Keratinocyte (primary cell): ENCODE data around the gene FANCC. TPM values are rescaled to one million over a fixed set of nuclear protein-coding genes. Genes with fewer than 3 reads are reported as not detected.
"Not testable (repeated sequence)": the region's sequence is repeated elsewhere in the genome, so short reads cannot be mapped to it uniquely, and the experiment has no call there.

Source experiments
- DNase-seq: peaks from one replicate; pipeline ENCODE4 v3.0.0-alpha.2; 2011; ENCODE audit warnings: low read depth, missing footprints, low spot score
- FAIRE-seq: peaks from 2 replicates; lab custom pipeline; 2011; peaks lifted over from hg19 to GRCh38; lab: Jason Lieb, UNC
- H2AFZ ChIP-seq: 2 replicates; pipeline ENCODE4 v1.6.0; 2012; ENCODE audit warnings: low read length, control low read depth, inconsistent platforms; ENCODE audit not compliant: control insufficient read depth
- H3K27ac ChIP-seq: 2 replicates; pipeline ENCODE4 v1.5.1; 2011; ENCODE audit warnings: low read length; ENCODE audit not compliant: control insufficient read depth, insufficient read depth
- H3K27me3 ChIP-seq: 3 replicates; pipeline ENCODE4 v1.6.0; 2011; ENCODE audit warnings: low read length; ENCODE audit not compliant: control insufficient read depth, insufficient read depth; ENCODE audit errors: extremely low read depth
- H3K36me3 ChIP-seq, 2 experiments: 2 replicates in 1 of 2; 3 replicates in 1 of 2; pipeline ENCODE4 v1.5.1; 2011; ENCODE audit warnings: low read length in 2 of 2, mild to moderate bottlenecking in 1 of 2; ENCODE audit not compliant: control insufficient read depth in 2 of 2, insufficient read depth in 2 of 2; ENCODE audit errors: extremely low read depth in 1 of 2
- H3K4me1 ChIP-seq: 3 replicates; pipeline ENCODE4 v1.5.1; 2011; ENCODE audit warnings: low read length; ENCODE audit not compliant: control insufficient read depth, insufficient read depth; ENCODE audit errors: extremely low read depth
- H3K4me2 ChIP-seq: 3 replicates; pipeline ENCODE4 v1.6.0; 2011; ENCODE audit warnings: low read depth, low read length; ENCODE audit not compliant: control insufficient read depth, insufficient read depth; ENCODE audit errors: extremely low read depth
- H3K4me3 ChIP-seq, 3 experiments: fragments of 200-600 bp in 1 of 3; sonication (generic) in 1 of 3; 2 replicates in 2 of 3; 3 replicates in 1 of 3; pipeline ENCODE4 v1.5.1; 2011 to 2016; ENCODE audit warnings: low read length in 3 of 3, mild to moderate bottlenecking in 3 of 3, control low read depth in 2 of 3, inconsistent platforms in 1 of 3, low read depth in 1 of 3, mixed read lengths in 1 of 3, mixed run types in 1 of 3, moderate library complexity in 1 of 3; ENCODE audit not compliant: control insufficient read depth in 2 of 3, insufficient read depth in 2 of 3; ENCODE audit errors: extremely low read depth in 1 of 3
- H3K79me2 ChIP-seq: 2 replicates; pipeline ENCODE4 v1.6.0; 2012; ENCODE audit warnings: low read length; ENCODE audit not compliant: control insufficient read depth, insufficient read depth
- H3K9ac ChIP-seq: 3 replicates; pipeline ENCODE4 v1.6.0; 2011; ENCODE audit warnings: low read length; ENCODE audit not compliant: control insufficient read depth, insufficient read depth; ENCODE audit errors: extremely low read depth
- H3K9me1 ChIP-seq: 3 replicates; pipeline ENCODE4 v1.6.0; 2011; ENCODE audit warnings: low read length; ENCODE audit not compliant: control insufficient read depth, insufficient read depth; ENCODE audit errors: extremely low read depth
- H3K9me3 ChIP-seq: 2 replicates; pipeline ENCODE4 v1.5.1; 2012; ENCODE audit warnings: low read depth, low read length; ENCODE audit not compliant: control insufficient read depth
- H4K20me1 ChIP-seq: 3 replicates; pipeline ENCODE4 v1.6.0; 2011; ENCODE audit warnings: low read length; ENCODE audit not compliant: control insufficient read depth, insufficient read depth; ENCODE audit errors: extremely low read depth
- EZH2 ChIP-seq: IDR thresholded peaks from one replicate; pipeline ENCODE4 v1.6.1; 2012; ENCODE audit warnings: inconsistent platforms, mild to moderate bottlenecking, low read length, moderate library complexity
- dilution Hi-C: fragments of 300-500 bp; cut with MboI; formaldehyde crosslinking; loops from one replicate; pipeline ENCODE4 v1.7.0; 2020; ENCODE audit warnings: low sequenced_read_pairs; ENCODE audit not compliant: extremely low pct_ligation_motif_present
- polyA plus RNA-seq, 5 experiments: library from polyadenylated mRNA; depleted of rRNA in 3 of 5; stranded (reverse) in 3 of 5; stranded (forward) in 1 of 5; unstranded in 1 of 5; fragments of >200 nt; gene quantifications; 1 replicate in 1 of 5; 2 replicates in 3 of 5; 3 replicates in 1 of 5; pipeline versions ENCODE4 v1.2.1 to v1.2.3, GENCODE V29; 2011 to 2012; ENCODE audit warnings: missing spikeins in 2 of 5, low read depth in 1 of 5, low replicate concordance in 1 of 5
- TF ChIP-seq, protein P1 (sequence below), 3 experiments: IDR thresholded peaks in 1 of 3; conservative IDR thresholded peaks in 1 of 3; optimal IDR thresholded peaks in 1 of 3; 2 replicates in 2 of 3; 3 replicates in 1 of 3; pipeline versions ENCODE3 to v1.5.1; 2011; ENCODE audit warnings: low read length in 3 of 3, mild to moderate bottlenecking in 3 of 3, moderate library complexity in 2 of 3, control low read depth in 1 of 3, inconsistent platforms in 1 of 3; ENCODE audit not compliant: insufficient read depth in 2 of 3; ENCODE audit errors: extremely low read depth in 1 of 3

The FANCC gene
- polyA plus RNA-seq, 1 donor (not counting 4 experiments of a cell fraction or from before 2014, with no cell fraction given), result 8.3 TPM

DNA sequence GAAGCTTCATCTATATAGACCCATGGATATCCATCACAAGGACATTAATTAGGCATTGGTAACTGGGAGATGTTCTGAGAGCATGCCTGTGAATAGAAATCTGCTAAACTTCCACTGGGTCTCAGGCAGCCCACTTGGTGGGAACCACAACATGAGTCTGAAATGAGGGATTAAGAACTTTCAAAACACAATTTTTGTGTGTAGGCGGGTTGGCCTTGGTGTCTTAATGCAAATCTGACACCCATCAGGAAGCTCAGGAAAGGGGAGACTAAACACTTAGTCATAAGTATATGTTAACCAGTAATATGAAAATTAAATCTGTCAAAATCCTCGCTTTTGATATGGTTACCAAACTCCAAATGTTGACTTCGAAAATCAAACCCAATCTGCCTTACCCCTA lies 113.2 kb downstream of the FANCC start:
- no peaks in the 10 kb centered on the region for H3K79me2 ChIP-seq
- H3K27ac ChIP-seq, result no peak overlapping the region
- no peak for FAIRE-seq
- peaks cover 5% of the 10 kb centered on the region for H3K4me1 ChIP-seq
- dilution Hi-C loops, result no loop called here
- H3K9me1 ChIP-seq, result no peaks in the 10 kb centered on the region
- H3K4me2 ChIP-seq, result no peak overlapping the region
- H3K36me3 ChIP-seq, result no peaks in the 10 kb centered on the region
- DNase-seq, result no peak
- H4K20me1 ChIP-seq, result no peaks in the 10 kb centered on the region
- H3K4me3 ChIP-seq, result no peak overlapping the region
- TF ChIP-seq, protein P1, sequence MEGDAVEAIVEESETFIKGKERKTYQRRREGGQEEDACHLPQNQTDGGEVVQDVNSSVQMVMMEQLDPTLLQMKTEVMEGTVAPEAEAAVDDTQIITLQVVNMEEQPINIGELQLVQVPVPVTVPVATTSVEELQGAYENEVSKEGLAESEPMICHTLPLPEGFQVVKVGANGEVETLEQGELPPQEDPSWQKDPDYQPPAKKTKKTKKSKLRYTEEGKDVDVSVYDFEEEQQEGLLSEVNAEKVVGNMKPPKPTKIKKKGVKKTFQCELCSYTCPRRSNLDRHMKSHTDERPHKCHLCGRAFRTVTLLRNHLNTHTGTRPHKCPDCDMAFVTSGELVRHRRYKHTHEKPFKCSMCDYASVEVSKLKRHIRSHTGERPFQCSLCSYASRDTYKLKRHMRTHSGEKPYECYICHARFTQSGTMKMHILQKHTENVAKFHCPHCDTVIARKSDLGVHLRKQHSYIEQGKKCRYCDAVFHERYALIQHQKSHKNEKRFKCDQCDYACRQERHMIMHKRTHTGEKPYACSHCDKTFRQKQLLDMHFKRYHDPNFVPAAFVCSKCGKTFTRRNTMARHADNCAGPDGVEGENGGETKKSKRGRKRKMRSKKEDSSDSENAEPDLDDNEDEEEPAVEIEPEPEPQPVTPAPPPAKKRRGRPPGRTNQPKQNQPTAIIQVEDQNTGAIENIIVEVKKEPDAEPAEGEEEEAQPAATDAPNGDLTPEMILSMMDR (optimal IDR thresholded peaks at IDR 0.05 in 1 of 3, IDR thresholded peaks at IDR 0.05 in 1 of 3, conservative IDR thresholded peaks at IDR 0.05 in 1 of 3; ENCODE audit: extremely low read depth in 1 of 3, insufficient read depth in 2 of 3, low read length in 3 of 3), result no peak
- TF ChIP-seq EZH2, result no peak
- no peaks in the 10 kb centered on the region for H3K27me3 ChIP-seq
- H3K9ac ChIP-seq, result no peak overlapping the region
- no peak overlapping the region for H2AFZ ChIP-seq
- no peaks in the 10 kb centered on the region for H3K9me3 ChIP-seq

DNA sequence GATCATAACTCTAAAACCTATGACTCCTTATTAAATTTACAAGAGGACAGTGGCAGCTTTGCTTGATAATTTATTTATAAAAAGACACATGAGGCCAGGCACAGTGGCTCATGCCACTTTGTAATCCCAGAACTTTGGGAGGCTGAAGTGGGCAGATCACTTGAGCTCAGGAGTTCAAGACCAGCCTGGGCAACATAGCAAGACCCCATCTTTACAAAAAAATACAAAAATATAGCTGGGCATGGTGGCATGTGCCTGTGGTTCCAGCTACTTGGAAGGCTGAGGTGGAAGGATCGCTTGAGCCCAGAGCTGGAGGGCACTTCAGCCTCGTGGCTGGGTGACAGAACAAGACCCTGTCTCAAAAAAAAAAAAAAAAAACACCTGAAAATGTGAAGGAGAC lies 114.5 kb downstream of the FANCC start:
- dilution Hi-C loops, DNase-seq: not testable (repeated sequence)

DNA sequence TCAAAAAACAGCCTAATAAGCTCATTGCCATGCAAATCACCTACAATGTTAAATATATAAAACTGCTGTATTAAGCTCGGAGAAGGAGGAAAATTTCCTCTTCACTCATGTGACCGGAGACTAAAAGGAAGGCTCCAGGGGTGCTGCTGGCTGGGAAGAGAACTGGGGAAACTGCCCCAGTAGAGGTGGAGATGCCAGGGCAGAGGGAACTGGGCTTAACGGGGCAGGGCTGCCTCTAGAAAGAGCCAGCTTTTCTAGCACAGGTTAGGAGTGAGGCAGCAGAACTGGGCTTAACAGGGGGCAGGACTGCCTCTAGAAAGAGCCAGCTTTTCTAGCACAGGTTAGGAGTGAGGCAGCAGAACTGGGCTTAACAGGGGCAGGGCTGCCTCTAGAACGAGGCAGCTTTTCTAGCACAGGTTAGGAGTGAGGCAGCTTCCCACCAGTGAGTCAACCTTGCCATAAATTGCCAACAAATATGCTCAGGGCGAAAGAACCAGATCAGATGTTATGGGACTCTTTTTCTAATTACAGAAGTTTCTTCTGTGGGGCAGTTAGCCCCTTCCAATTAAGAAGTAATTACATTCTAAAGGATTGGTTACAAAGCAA lies 115.3 kb downstream of the FANCC start:
- Histone ChIP-seq H3K79me2 (no peaks in the 10 kb centered on the region), H4K20me1 (no peaks in the 10 kb centered on the region), H3K36me3 (no peaks in the 10 kb centered on the region), H3K27ac (no peak overlapping the region), H3K27me3 (no peaks in the 10 kb centered on the region), H3K4me1 (peaks cover 17% of the 10 kb centered on the region), H2AFZ (no peak overlapping the region), H3K9me3 (no peaks in the 10 kb centered on the region), H3K9ac (no peak overlapping the region), H3K9me1 (no peaks in the 10 kb centered on the region), H3K4me2 (no peak overlapping the region), H3K4me3 (no peak overlapping the region)
- peak; percentile 85 for FAIRE-seq
- DNase-seq, result no peak
- dilution Hi-C loops, result no loop called here
- TF ChIP-seq, protein P1 (optimal IDR thresholded peaks at IDR 0.05 in 1 of 3, IDR thresholded peaks at IDR 0.05 in 1 of 3, conservative IDR thresholded peaks at IDR 0.05 in 1 of 3; ENCODE audit: extremely low read depth in 1 of 3, insufficient read depth in 2 of 3, low read length in 3 of 3), result no peak
- no peak for TF ChIP-seq EZH2

More for the DNA sequence above, 114.5 kb downstream of the FANCC start:
- FAIRE-seq, H3K9me3 ChIP-seq, H3K79me2 ChIP-seq, H3K9ac ChIP-seq, H4K20me1 ChIP-seq, H3K4me2 ChIP-seq, H3K36me3 ChIP-seq, H3K27me3 ChIP-seq, H3K9me1 ChIP-seq, H2AFZ ChIP-seq, H3K4me3 ChIP-seq, H3K27ac ChIP-seq: not testable (repeated sequence)
- peaks cover 10% of the 10 kb centered on the region for H3K4me1 ChIP-seq
